ENCODE measurements around the gene RBM17. TPM values are rescaled to one million over a fixed set of nuclear protein-coding genes. Genes with fewer than 3 reads are reported as not detected.

The RBM17 gene
- total RNA-seq, 1 experiment from 2014 or later = 124 TPM

GRCh38 chr10:6070660-6071059 is 18.2 kb upstream of the RBM17 start:
- TF ChIP-seq, protein P1, sequence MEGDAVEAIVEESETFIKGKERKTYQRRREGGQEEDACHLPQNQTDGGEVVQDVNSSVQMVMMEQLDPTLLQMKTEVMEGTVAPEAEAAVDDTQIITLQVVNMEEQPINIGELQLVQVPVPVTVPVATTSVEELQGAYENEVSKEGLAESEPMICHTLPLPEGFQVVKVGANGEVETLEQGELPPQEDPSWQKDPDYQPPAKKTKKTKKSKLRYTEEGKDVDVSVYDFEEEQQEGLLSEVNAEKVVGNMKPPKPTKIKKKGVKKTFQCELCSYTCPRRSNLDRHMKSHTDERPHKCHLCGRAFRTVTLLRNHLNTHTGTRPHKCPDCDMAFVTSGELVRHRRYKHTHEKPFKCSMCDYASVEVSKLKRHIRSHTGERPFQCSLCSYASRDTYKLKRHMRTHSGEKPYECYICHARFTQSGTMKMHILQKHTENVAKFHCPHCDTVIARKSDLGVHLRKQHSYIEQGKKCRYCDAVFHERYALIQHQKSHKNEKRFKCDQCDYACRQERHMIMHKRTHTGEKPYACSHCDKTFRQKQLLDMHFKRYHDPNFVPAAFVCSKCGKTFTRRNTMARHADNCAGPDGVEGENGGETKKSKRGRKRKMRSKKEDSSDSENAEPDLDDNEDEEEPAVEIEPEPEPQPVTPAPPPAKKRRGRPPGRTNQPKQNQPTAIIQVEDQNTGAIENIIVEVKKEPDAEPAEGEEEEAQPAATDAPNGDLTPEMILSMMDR (conservative IDR thresholded peaks at IDR 0.05) = no peak
- Histone ChIP-seq H3K18ac (ENCODE audit: insufficient read length, low read depth, low read length) (no peak overlapping the region), H2BK5ac (ENCODE audit: insufficient read length, low read length) (no peak overlapping the region), H3K4me1 (ENCODE audit: insufficient read depth, low read length) (no peaks in the 10 kb centered on the region), H3K4me2 (ENCODE audit: insufficient read depth, insufficient read length, low read length) (no peak overlapping the region), H4K5ac (ENCODE audit: insufficient read length, low read depth, low read length) (no peak overlapping the region), H2BK120ac (ENCODE audit: low read depth, low read length, poor library complexity, severe bottlenecking) (no peak overlapping the region), H2BK20ac (ENCODE audit: low read depth, low read length, poor library complexity, severe bottlenecking) (no peak overlapping the region), H3K14ac (ENCODE audit: insufficient read depth, low read length) (no peak overlapping the region), H3K9ac (ENCODE audit: extremely low read depth, insufficient read length, low read length) (no peak overlapping the region), H3K27me3 (ENCODE audit: insufficient read depth, low read length) (no peaks in the 10 kb centered on the region; the same call in none of the 2 replicates), H3K79me1 (ENCODE audit: insufficient read depth, low read depth, low read length, poor library complexity, severe bottlenecking) (no peaks in the 10 kb centered on the region), H3K56ac (ENCODE audit: insufficient read length, low read depth, low read length) (no peak overlapping the region), H3K4ac (ENCODE audit: low read depth, low read length) (no peak overlapping the region), H4K8ac (replicated peaks; ENCODE audit: insufficient read length, low read depth, low read length) (no peak overlapping the region), H3K27ac (ENCODE audit: insufficient read length, low read depth, low read length) (no peak overlapping the region), H3K23me2 (ENCODE audit: insufficient read length, low read depth, low read length, poor library complexity, severe bottlenecking) (no peaks in the 10 kb centered on the region), H2AFZ (ENCODE audit: low read length) (no peak overlapping the region), H2BK15ac (ENCODE audit: low read depth, low read length) (no peak overlapping the region), H4K91ac (ENCODE audit: insufficient read length, low read depth, low read length) (no peak overlapping the region), H3T11ph (ENCODE audit: low read length) (no peak overlapping the region), H2BK12ac (ENCODE audit: insufficient read length, low read depth, low read length) (no peak overlapping the region), H4K20me1 (ENCODE audit: control insufficient read depth, insufficient read depth, insufficient read length) (no peaks in the 10 kb centered on the region), H3K23ac (ENCODE audit: insufficient read length, low read depth, low read length) (no peak overlapping the region), H3K79me2 (ENCODE audit: insufficient read depth, low read length) (no peaks in the 10 kb centered on the region), H2AK5ac (ENCODE audit: insufficient read length, low read length) (no peak overlapping the region), H3K9me3 (ENCODE audit: control insufficient read depth, low read depth, low read length) (no peaks in the 10 kb centered on the region)
- Mint-ChIP-seq H3K27ac (no peak overlapping the region), H3K9me3 (no peaks in the 10 kb centered on the region), H3K4me3 (no peak overlapping the region), H3K36me3 (ENCODE audit: insufficient read depth in 1 of 3, low read depth in 3 of 3) (no peaks in the 10 kb centered on the region), H3K4me1 (peaks cover 4 to 6% of the 10 kb centered on the region in 2 experiments), H3K27me3 (ENCODE audit: low read depth) (peaks cover 12% of the 10 kb centered on the region)
- WGBS (ENCODE audit: extremely low coverage, insufficient read length, low lambda C conversion rate) = no CpG with 5 or more reads among the region's 5 CpGs
- DNase-seq = no peak
